MG63 (cell line): Measurements from ENCODE around the gene DUSP5. TPM values are rescaled to one million over a fixed set of nuclear protein-coding genes. Genes with fewer than 3 reads are reported as not detected.
A peak's percentile ranks its signal among the peaks of the same experiment; 100 is the strongest.

Experiments
- DNase-seq: peaks from one replicate; pipeline ENCODE4 v3.0.0-alpha.2; 2020
- H3K27me3 ChIP-seq: fragments of 250-450 bp; sonication (Bioruptor Pico); 2 replicates; pipeline ENCODE4 v1.5.1; 2020; ENCODE audit warnings: mild to moderate bottlenecking, moderate library complexity
- H3K36me3 ChIP-seq: fragments of 250-450 bp; sonication (Bioruptor Pico); 2 replicates; pipeline ENCODE4 v1.5.1; 2020; ENCODE audit warnings: mild to moderate bottlenecking, moderate library complexity
- H3K4me3 ChIP-seq: fragments of 250-450 bp; sonication (Bioruptor Pico); 2 replicates; pipeline ENCODE4 v1.5.1; 2020; ENCODE audit warnings: mild to moderate bottlenecking, moderate library complexity
- H3K9me3 ChIP-seq: fragments of 250-450 bp; sonication (Bioruptor Pico); 2 replicates; pipeline ENCODE4 v1.5.1; 2020; ENCODE audit warnings: mild to moderate bottlenecking, moderate library complexity
- total RNA-seq: library from RNA; depleted of rRNA; stranded (reverse); fragments of >200 nt; shearing (Covaris generic); gene quantifications from 2 replicates; pipeline ENCODE4 v1.2.3, GENCODE V29; 2014; ENCODE audit warnings: low replicate concordance; rRNA removed

The DUSP5 gene
- total RNA-seq, 1 experiment from 2014 or later = 0.59 TPM

DNA sequence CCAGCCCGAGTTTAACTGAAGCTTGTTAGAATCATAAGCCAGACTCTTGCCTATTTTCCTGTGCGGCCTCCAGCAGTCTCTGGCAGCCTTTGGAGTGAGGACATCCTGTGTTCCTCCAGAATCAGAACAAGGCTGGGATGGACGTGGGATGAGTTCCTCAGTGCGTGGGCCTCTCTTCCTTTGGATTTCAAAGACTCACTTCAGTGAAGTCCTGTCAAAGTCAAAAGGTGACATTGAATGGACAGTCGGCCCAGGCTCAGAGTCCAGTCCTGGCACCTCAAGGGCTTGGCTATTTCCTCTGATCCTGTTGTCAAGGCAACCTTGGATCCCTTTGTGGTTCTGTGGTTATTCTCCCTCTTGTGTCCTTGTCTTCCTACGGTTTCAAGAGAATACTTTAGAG lies 48.4 kb downstream of the DUSP5 start:
- DNase-seq = no peak
- no peak overlapping the region for H3K4me3 ChIP-seq
- no peaks in the 10 kb centered on the region for H3K36me3 ChIP-seq
- no peaks in the 10 kb centered on the region for H3K9me3 ChIP-seq
- H3K27me3 ChIP-seq = peaks cover 15% of the 10 kb centered on the region; the same call in 1 of the 2 replicates

DNA sequence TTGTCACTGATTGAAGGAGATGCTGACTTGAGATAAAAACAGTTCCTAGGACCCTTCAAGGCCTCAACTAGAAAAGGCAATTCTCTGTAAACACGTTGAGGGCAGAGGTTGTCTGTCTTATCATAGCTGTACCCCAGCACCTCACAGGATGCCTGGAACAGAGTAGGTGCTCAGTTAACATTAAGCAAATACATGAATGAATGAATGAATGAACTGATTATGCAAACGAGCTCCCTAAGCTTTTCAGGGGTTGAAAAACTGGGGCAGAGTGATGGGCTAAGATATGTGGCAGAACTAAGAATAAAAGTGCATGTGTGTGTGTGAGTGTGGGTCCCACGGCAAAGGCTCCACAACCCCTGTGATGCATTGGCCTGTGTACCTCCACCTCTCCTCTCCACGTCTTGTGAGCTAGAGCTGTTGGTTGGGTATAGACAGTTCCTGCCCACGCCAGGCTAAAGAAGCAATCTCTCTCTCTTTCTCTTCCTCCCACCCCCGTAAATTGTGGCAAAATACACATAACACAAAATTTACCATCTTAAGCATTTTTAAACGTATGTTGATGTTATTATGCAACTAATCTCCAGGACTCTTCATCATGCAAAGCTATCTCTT lies 48.9 kb downstream of the DUSP5 start:
- no peak for DNase-seq
- no peaks in the 10 kb centered on the region for H3K9me3 ChIP-seq
- H3K36me3 ChIP-seq = no peaks in the 10 kb centered on the region
- no peak overlapping the region for H3K4me3 ChIP-seq
- H3K27me3 ChIP-seq = peaks cover 15% of the 10 kb centered on the region; the same call in 1 of the 2 replicates

GRCh38 chr10:110547139-110547761 lies 49.5 kb downstream of the DUSP5 start:
- no peak overlapping the region for H3K4me3 ChIP-seq
- H3K36me3 ChIP-seq = no peaks in the 10 kb centered on the region
- H3K27me3 ChIP-seq = peaks cover 15% of the 10 kb centered on the region; the same call in 1 of the 2 replicates
- H3K9me3 ChIP-seq = no peaks in the 10 kb centered on the region
- no peak for DNase-seq

DNA sequence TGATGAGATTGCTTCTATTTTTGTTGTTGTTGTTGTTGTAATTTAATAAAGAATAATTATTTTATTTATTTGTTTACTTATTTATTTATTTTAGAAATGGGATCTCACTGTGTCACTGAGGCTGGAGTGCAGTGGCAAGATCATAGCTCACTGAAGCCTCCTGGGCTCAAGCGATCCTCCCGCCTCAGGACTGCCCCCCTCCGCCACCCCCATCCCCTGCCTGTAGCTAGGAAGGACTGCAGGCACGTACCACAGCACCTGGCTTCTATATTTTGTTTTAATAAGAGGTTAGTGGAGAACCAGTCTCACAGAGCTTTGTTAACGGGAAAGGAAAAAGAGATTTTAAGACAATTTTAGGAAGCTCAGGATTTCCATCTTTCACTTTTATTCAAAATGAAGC lies 50.3 kb downstream of the DUSP5 start:
- Histone ChIP-seq H3K36me3 (no peaks in the 10 kb centered on the region), H3K27me3 (peaks cover 15% of the 10 kb centered on the region; the same call in 1 of the 2 replicates), H3K4me3 (no peak overlapping the region), H3K9me3 (no peaks in the 10 kb centered on the region)
- DNase-seq = no peak

- Histone ChIP-seq H3K9me3 (no peaks in the 10 kb centered on the region), H3K4me3 (no peak overlapping the region), H3K36me3 (no peaks in the 10 kb centered on the region), H3K27me3 (peaks cover 15% of the 10 kb centered on the region; the same call in 1 of the 2 replicates)
- DNase-seq = no peak
These were observed 51.5 kb downstream of the DUSP5 start for GRCh38 chr10:110549211-110549610.

GRCh38 chr10:110553905-110554304 lies 56.2 kb downstream of the DUSP5 start:
- no peaks in the 10 kb centered on the region for H3K9me3 ChIP-seq
- no peak for DNase-seq
- H3K4me3 ChIP-seq = no peak overlapping the region
- no peaks in the 10 kb centered on the region for H3K36me3 ChIP-seq
- H3K27me3 ChIP-seq = peaks cover 12% of the 10 kb centered on the region; the same call in 1 of the 2 replicates

- H3K27me3 ChIP-seq = no peaks in the 10 kb centered on the region
- H3K36me3 ChIP-seq = no peaks in the 10 kb centered on the region
- 0 out of 2 replicates have a peak, but pooled peaks cover 2% of the 10 kb centered on the region for H3K9me3 ChIP-seq
- H3K4me3 ChIP-seq = no peak overlapping the region
- DNase-seq = no peak
These were observed 58.6 kb downstream of the DUSP5 start for GRCh38 chr10:110556296-110556695.

DNA sequence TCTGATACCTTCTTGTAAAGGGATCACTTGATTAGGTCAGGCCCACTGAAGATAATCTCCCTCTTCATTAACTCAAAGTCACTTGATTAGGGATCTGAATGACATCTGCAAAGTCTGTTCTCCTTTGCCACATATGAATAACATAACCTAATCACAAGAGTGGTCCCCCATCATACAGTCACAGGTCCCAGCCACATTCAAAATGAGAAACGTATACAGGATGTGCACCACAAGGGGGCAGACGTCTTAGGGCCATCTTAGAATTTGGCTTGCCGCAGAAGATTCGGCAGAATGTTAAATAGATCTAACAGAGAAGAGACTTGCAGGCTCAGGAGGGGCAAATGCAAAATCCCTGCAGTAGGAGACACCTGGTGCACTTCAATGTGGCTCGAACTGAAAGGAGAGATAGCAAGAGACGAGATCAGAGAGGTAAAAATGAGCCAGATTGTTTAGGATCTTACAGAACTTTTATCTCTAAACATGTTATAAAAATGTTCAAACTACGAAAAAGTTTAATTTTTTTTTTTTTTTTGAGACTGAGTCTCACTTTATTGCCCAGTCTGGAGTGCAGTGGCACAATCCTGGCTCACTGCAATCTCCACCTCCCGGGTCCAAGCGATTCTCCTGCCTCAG lies 59.4 kb downstream of the DUSP5 start:
- peak; percentile 36 for DNase-seq
- Histone ChIP-seq H3K9me3 (0 out of 2 replicates have a peak, but pooled peaks cover 2% of the 10 kb centered on the region), H3K4me3 (no peak overlapping the region), H3K36me3 (no peaks in the 10 kb centered on the region), H3K27me3 (no peaks in the 10 kb centered on the region)

DNA sequence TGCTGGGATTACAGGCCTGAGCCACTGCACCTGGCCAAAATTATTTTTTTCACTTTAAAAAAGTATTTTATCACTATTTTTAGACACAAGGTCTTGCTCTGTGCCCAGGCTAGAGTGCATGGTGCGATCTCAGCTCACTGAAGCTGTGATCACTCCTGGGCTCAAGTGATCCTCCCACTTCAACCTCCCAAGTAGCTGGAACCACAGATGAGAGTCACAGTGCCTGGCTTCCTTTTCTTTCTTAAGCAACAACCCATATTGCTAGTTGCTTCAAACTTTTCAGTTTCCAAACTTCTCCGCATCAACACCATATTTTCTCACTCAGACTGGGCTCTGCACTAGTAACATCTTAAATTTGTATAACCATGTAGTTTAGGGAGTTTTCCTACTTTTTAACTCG lies 60.3 kb downstream of the DUSP5 start:
- H3K4me3 ChIP-seq = no peak overlapping the region
- H3K36me3 ChIP-seq = no peaks in the 10 kb centered on the region
- DNase-seq = no peak
- 0 out of 2 replicates have a peak, but pooled peaks cover 2% of the 10 kb centered on the region for H3K9me3 ChIP-seq
- no peaks in the 10 kb centered on the region for H3K27me3 ChIP-seq

DNA sequence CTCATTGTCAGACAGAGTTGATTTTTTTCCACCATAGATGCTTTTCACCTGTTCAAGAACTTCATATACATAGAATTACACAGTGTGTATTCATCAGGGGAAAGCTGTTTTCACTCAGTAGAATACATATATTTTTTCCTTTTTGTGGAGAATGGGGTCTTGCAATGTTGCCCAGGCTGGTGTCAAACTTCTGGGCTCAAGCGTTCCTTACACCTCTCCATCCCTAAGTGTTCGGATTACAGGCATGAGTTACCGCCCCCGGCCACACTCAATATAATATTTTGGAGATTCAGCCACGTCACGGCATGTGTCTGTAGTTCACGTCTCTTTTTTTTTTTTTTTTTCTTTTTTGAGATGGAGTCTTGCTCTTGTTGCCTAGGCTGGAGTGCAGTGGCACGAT lies 62.3 kb downstream of the DUSP5 start:
- no peak overlapping the region for H3K4me3 ChIP-seq
- H3K36me3 ChIP-seq = no peaks in the 10 kb centered on the region
- DNase-seq = no peak
- 0 out of 2 replicates have a peak, but pooled peaks cover 2% of the 10 kb centered on the region for H3K9me3 ChIP-seq
- no peaks in the 10 kb centered on the region for H3K27me3 ChIP-seq

Other genes starting within 250 kb of the DUSP5 start
- gene SMNDC1, start 193.0 kb upstream of the DUSP5 start, total RNA-seq = 5.1 and 14.6 TPM in 2 replicates
- gene SMC3, start 69.8 kb downstream of the DUSP5 start, total RNA-seq = 25.4 and 43.4 TPM in 2 replicates
- not detected in 2 replicates for gene RBM20, start 146.4 kb downstream of the DUSP5 start, total RNA-seq